GM19238 (cell line): ENCODE data around the gene NOX4.
"Not testable (repeated sequence)": the region's sequence is repeated elsewhere in the genome, so short reads cannot be mapped to it uniquely, and the experiment has no call there.

Experiments used
- DNase-seq: peaks from one replicate; pipeline ENCODE4 v3.0.0; 2011; ENCODE audit warnings: low spot score; ENCODE audit not compliant: insufficient read length

NOX4 gene

DNA sequence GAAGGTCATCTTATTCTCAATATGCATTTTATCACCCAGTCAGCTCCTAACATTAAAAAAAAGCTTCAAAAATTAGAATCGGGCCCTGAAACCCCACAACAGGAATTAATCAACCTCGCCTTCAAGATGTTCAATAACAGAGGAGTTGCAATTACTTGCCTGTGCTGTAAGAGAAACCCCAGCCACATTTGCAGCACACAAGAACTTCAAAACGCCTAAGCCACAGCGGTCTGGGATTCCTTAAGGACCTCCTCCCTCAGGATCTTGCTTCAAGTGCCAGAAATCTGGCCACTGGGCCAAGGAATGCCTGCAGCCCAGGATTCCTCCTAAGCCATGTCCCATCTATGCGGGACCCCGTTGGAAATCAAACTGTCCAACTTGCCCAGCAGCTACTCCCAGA is 108.2 kb downstream of the NOX4 start:
- not testable (repeated sequence) for DNase-seq

DNA sequence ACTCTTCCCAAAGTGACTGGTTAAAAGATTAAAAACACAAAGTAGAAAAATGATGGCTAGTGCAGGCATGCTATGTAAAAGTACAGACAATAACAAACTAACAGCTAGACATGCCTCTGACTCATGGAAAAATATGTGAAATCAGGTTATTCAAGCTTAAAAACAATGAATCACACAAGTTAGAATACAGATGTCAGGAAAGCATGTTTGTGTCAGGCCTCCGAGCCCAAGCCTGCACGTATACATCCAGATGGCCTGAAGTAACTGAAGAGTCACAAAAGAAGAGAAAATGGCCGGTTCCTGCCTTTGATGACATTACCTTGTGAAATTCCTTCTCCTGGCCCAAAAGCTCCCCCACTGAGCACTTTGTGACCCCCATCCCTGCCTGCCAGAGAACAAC is 110.1 kb downstream of the NOX4 start:
- no peak for DNase-seq

DNA sequence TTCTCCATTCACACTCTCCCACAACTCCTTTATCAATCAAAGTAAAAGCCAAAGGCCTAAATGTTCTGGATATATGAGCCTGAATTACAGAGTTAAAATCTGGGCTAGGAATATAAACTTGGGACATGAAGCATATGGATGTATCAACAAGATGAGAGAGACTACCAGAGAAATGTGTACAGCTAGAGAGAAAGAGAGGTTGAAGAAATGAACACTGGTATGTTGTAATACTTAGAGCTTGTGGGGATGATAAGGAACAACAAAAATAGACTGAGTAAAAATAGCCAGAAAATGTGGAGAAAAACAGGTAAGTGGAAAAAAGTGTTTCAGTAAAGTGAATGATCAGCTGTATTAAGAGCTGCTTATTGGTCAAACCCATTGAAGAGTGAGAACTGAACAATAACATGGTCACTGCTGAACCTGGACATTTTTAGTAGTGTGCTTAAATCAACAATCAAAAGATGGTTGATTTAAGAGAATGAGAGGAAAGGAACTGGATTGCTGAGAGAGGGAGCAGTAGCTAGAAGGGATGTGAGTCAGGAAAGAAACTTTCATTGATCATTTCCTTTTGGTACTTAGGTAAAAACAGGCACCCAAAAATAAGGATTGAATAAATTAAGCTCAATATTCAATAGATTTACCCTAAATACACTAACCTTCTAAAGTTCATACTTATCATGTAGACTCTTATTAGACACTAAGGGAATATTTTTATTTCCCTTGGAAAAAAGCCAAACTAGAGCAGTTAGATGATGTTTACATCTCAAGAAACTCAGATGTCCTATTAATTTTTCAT is 111.0 kb downstream of the NOX4 start:
- not testable (repeated sequence) for DNase-seq

DNA sequence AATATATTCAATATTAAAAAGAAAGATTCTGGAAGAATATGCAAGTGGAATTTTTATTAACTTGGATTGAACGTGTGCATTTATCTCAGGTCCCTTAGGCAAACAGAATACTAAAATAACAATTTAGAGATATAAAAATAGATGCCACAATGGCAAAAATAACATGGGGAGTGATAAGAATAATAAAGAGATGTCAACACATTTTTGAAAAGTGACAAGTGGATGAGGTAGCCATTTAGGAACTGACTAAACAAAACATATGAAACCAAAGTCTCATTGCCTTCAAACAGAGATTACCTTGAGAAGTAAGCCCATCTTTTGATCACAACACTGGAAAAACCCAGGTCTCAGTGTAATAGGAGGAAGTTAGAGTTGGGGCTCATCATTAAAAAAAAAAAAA is 112.2 kb downstream of the NOX4 start:
- DNase-seq: not testable (repeated sequence)

DNA sequence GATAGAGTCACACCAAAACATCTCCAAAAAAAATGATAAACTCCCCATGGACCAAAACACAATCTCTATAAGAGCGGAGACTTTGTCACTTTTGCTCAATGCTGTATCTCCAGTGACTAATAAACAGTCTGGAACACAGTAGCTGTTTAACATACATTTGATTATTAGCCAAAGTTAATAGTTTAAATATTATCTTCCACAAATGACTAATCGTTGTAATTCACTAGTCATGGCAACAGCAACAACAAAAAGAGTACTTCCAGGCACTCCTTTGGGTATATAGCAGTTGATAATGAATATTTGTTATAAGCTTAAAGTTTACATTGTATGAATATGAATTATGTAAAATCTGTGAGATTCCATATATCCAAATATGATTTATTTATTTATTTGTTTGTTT is 121.8 kb downstream of the NOX4 start:
- not testable (repeated sequence) for DNase-seq

DNA sequence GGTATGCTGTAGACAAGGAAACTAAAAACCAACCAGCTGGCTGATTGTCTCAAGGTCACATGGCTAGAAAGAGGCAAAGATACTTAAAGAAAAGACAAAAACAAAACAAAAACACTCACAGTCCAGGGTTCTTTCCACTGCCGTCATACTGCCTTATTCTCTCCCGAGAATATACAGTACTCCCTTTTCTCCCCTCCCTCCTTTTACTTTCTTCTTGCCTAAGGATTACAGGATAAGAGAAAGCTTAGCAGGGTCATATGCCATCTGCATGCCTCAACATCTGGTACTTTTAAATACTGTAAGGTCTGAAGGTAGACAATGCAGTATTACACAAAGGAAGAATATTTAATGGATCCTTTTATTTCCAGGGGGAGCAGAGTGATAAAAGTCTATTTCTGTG is 126.3 kb downstream of the NOX4 start:
- DNase-seq: not testable (repeated sequence)

DNA sequence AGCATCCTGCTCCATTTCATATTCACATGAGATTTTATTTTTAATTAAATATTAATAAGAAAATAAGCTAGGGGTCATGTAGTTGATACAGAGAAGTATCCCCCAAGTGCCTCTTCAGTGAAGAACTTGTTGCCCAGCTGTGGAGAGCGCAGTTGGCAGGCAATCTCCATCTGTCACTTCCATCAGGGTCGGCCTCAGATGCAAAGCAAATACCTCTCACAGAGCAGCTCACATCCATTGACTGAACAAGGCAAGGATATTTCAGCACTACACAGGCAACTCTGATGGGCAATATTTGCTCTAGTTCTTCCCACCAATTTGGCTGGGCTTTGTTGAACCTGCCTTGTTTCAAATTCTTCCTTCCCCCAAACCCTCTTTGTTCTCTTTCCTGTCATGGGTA is 129.4 kb downstream of the NOX4 start:
- no peak for DNase-seq

DNA sequence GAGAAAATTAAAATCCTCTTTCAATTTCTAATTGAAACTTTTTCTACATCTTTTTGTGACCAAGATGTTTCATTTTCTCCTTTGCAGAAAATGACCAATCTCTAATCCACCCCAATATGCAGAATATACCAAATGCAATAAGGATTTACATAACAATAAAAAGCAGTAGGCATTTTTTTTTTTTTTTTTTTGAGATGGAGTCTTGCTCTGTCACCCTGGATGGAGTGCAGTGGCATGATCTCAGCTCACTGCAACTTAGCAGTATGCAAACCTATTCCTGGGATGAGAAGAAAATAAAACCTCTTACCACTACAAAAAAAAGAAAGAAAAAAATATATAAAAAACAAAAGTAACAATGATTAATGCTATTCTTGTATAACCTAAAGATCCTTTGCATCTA is 132.0 kb downstream of the NOX4 start:
- not testable (repeated sequence) for DNase-seq

DNA sequence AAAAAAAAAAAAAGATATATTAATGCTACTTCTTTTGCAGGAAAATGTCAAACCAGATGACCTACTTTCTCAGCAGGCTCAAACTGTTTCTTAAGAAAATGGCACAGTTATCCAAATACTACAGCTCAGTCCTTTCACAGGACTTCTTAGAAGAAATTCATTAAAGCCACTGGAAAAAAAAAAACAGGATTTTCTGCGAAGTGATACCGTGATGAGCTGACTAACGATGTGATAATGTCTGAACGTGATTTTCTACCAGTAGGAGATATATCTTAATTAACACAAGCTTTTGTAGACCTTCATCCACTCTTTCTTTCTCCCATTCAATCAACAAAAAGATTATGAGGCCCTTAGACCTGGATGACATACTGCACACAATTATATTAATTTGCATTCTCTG is 132.4 kb downstream of the NOX4 start:
- no peak for DNase-seq

DNA sequence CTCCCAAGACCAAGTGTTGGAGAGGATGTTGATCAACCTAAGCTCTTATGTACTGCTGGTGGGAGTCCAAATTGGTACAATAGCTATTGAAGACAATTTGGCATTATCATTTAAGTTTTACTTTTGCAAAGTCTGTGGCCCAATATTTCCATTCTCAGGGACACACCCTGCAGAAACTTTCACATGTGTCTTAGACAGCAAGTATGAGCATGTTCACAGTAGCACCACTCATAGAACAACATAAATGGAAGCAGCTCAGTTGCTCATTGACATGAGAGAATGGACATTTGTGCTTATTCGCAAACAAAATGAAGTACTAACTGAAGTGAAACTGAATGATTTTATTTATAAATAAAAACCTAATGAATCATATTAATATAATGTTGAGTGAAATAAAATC is 135.5 kb downstream of the NOX4 start:
- DNase-seq: no peak

DNA sequence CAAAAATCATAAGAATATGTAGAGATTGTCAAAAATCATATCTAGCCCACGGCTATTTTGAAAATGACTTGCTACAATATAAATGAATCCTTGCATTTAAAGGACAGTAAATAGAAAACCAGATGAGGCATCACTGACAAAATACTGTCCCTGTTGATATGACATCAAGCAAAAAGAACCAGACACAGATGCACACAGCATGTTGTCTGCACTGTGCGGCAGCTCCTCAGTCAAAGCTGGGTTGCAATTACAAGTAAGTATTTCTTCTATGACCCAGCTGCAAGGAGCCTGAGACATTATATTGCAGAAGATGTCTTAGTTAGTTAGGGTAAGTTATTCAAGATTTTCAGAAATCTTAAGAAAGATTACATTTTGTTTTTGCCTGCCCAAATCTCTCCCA is 136.7 kb downstream of the NOX4 start:
- not testable (repeated sequence) for DNase-seq

DNA sequence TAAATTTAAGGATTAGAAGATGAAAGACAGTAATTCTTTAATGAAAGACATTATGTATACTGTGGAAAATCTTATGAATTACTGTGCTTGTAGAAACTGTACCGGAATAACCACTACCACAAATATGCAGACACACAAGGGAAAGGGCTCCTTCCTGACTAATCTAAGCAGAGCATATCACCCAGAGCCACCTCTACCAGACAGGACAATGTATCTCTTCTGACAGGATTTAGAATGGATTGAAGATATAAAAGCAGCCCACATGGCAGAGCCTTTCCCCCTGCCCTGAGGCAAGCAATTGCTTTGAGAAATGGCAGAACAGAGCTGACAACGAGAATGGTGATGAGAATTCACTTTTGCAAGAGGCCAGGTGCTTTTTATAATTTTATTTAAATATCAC is 144.1 kb downstream of the NOX4 start:
- DNase-seq: no peak

DNA sequence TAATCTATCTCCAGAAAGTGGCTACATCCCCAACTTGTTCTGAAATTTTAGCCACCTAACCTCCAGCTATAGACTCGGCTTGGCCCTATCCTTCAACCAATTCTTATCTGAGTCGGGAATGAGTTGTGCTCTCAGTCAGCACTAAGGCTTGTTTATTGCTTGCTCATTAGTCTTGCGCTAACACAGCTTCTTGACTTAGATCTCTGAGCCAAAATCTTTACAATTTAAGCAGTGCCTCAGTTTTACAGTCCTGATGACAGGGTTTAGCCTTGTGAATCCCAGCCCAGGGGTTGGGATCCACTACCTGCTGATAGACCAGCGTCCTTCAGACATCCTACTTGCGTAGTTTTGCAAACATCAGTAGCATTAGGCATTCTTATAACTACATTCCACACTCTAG is 144.6 kb downstream of the NOX4 start:
- no peak for DNase-seq

DNA sequence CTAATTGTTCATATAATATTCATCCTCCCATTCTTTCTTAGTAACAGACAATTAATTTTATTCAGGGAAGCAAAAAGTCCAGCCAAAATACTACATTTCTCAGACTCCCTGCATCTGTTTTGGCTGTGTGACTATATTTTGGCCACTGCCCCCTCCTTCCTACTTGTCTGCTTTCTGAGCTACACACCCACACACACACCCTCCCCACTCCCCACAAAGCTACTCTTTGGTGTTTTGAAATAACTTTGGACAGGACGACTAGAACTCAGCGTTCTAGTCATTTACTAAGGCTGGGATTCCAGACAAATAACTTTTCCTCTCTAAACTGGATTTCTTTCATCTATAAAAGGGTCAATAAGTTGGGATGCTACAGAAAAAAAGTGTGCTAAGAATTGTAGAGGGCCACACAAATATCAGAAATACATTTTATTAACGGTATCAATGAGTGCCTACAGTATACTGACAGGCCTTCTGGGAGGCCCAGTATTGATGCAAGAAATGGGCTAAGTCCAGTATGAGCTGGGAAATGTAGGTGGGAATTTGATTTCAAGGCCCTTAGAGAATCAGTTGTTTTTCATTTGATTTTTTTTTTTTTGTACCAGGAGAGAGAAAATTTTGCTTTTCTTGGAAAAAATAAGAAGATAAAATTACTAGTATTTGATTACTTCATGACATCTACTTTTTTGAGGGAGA is 148.1 kb downstream of the NOX4 start:
- DNase-seq: not testable (repeated sequence)

DNA sequence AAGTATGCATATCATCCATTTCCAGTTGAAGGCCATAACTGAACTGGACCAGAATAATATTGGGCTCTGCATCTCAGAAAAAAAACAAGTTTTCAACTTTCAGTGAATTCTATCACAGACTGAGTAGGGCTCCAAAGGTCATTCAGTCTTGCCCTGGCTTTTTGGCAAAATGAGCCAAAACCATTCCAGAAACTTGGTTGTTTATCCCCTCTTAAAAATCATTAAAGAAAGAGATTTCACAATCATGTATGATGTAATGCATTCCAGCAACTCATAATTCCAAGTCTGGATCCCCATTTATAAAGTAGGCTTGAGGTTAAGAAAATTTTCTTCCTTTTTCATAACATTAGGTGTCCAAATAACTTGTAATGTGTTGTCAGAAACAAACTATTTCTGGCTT is 150.7 kb downstream of the NOX4 start:
- DNase-seq: not testable (repeated sequence)

DNA sequence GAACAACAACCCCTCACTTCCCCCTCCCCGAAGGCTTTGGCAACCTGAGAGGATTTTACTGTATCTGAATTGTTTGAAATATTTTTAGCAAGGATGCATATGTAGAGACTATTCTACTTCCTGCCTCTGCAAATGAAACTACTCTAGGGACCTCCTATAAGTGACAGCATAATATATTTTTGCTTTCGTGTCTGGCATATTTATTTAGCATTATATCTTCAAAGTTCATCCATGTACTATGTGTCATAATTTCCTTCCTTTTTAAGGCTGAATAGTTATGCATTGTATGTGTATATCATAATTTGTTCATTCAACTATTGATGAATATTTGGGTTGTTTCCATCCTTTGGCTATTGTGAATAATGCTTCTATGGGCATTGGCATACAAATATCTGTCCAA is 153.1 kb downstream of the NOX4 start:
- DNase-seq: not testable (repeated sequence)

DNA sequence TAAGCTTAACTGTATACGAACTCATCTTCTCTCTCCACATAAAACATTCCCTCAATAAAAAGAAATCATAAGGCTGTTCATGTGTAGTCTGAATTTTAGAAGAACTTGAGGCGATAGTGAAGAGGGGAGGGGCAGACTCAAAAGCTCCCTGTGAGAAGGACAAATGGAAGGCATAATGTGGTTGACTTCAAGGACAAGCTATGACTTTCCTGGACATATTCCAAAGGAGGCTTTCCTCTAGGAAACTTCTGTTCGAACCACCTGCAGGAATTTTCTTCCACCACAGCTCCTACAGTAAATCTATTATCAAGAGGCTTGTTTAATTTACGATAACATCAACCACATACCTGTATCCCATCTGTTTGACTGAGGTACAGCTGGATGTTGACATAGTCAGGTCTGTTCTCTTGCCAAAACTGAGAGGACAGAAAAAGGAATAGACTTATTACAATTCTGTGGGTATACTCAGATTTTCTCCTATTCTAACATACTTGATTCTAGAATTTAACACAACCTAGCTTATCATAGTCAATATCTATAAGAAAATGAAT is 154.0 kb downstream of the NOX4 start:
- DNase-seq: not testable (repeated sequence)

DNA sequence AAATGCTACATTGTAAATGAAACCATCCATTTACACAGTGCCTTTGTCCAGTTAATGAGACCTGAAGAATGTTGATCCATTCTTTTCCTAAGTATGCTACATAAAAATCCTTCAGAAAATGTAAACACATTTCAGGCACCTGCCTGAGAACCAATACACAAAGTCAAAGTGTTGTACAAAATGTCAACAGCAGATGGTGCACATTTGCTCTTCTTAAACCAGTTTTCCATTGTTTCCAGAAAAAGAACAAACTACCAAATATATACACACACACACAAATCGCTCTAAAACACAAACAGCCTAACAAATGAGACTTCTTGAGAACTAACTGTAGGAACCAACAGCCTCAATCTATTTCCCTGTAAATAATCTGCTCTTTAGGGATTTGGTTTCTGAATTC is 157.5 kb downstream of the NOX4 start:
- not testable (repeated sequence) for DNase-seq

DNA sequence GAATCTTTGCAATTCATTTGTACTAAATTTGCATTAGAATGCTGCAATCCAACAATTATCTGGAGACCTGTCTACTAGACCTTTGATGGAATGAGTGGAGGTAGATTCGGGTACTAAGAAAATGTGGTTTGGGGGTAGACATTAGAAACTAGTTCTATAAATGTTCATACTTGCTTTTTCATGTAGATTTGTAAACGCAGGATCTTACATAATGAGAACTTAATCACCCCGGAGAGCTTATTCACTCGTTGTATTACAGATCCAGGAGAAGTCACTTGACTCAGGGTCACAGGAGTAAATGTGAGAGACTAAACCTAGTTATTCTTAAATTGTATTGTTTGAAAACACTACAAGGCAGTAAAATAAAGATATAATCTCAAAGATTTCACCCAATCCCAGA is 159.2 kb downstream of the NOX4 start:
- DNase-seq: not testable (repeated sequence)

DNA sequence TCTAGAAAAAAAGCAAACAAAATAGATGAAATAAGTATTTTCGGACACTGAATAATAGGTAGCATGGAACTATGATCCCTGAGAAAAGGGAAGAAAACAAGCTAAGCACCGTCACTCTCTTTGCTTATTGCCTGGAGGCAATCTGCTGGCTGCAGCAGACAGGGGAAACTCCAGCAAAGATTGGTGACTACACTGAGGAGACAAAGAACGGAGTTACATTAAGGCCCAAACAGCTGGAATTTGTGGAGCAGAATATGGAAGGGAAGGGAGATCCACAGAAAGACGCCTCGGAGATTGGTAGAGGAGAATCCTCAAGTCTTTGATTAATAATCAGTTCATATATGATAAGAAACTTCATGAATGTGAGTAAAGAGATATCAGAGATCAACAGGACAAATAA is 163.3 kb downstream of the NOX4 start:
- no peak for DNase-seq

DNA sequence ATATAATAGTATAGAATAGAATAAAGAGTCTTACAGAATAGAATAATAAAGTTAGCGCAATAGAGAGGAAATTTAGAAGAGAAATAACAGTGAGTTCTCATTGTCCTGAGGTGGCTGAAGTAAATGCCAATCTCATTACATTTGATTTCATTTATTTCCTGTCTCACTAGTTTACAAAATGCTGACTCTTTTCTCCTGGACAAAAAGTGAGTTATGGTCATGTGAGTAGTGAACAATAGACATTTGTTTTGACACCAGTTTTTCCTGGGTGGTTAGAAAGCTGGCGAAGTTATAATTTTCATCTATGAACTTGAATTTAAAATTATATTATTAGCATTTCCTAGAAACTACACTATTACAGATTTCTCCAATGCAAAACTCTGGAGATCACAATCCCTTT is 169.8 kb downstream of the NOX4 start:
- DNase-seq: no peak

DNA sequence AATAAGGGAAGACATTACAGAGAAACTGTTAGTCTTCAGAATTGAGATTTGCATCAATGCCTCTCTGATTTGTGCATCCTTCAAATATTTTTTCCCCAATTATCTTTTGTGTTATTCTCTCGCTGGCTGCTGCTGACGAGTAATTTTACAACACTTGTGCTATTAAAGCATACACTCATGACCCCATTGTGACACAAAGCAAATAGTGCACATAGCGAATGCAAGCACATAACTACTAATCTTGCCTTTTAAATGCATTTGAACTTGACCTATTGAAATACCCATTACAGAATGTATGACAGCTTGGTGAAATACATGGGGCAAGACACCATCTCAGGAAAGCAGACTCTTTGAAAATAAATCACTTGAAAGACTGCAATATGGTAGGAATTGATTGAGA is 180.6 kb downstream of the NOX4 start:
- not testable (repeated sequence) for DNase-seq
